Liver (tissue), 3 donors: ENCODE data around the gene TAOK2.

Source experiments
- ATF3 ChIP-seq: IDR thresholded peaks from 2 replicates; pipeline ENCODE4 v1.6.1; 2016; ENCODE audit warnings: antibody characterized with exemption
- FOXA1 ChIP-seq: IDR thresholded peaks from 2 replicates; pipeline ENCODE4 v1.6.1; 2016; ENCODE audit warnings: antibody characterized with exemption
- HNF4G ChIP-seq: IDR thresholded peaks from 2 replicates; pipeline ENCODE4 v1.6.1; 2016; ENCODE audit warnings: antibody characterized with exemption
- JUND ChIP-seq, 2 donors: IDR thresholded peaks; 2 replicates each; pipeline ENCODE4 v1.6.1; 2016; ENCODE audit warnings: antibody characterized with exemption in 2 of 2
- NR2F2 ChIP-seq: IDR thresholded peaks from 2 replicates; pipeline ENCODE4 v1.6.1; 2016; ENCODE audit warnings: antibody characterized with exemption
- RAD21 ChIP-seq, 2 donors: IDR thresholded peaks; 2 replicates each; pipeline ENCODE4 v1.6.1; 2016; ENCODE audit warnings: antibody characterized with exemption in 2 of 2, mild to moderate bottlenecking in 2 of 2
- REST ChIP-seq: IDR thresholded peaks from 2 replicates; pipeline ENCODE4 v1.6.1; 2016; ENCODE audit warnings: antibody characterized with exemption, mild to moderate bottlenecking
- RXRA ChIP-seq, 2 donors: IDR thresholded peaks; 2 replicates each; pipeline ENCODE4 v1.6.1; 2017 to 2018; ENCODE audit warnings: antibody characterized with exemption in 2 of 2, mild to moderate bottlenecking in 1 of 2
- SP1 ChIP-seq: IDR thresholded peaks from 2 replicates; pipeline ENCODE4 v1.6.1; 2018; ENCODE audit warnings: antibody characterized with exemption, mild to moderate bottlenecking
- TAF1 ChIP-seq: conservative IDR thresholded peaks from 2 replicates; pipeline ENCODE4 v1.6.1; 2016; ENCODE audit warnings: antibody characterized with exemption, mild to moderate bottlenecking
- YY1 ChIP-seq: IDR thresholded peaks from 2 replicates; pipeline ENCODE4 v1.6.1; 2016; ENCODE audit warnings: antibody characterized with exemption, mild to moderate bottlenecking
- TF ChIP-seq, protein P1 (sequence below): fragments of 150-350 bp; IDR thresholded peaks from 2 replicates; pipeline ENCODE4 v1.5.1; 2017; ENCODE audit warnings: improper control_type of control experiment, low read depth, low read length; ENCODE audit not compliant: missing input control
- TF ChIP-seq, protein P2 (sequence below): IDR thresholded peaks from 2 replicates; pipeline ENCODE4 v1.6.1; 2016; ENCODE audit warnings: antibody characterized with exemption
- TF ChIP-seq, protein P3 (sequence below): IDR thresholded peaks from 2 replicates; pipeline ENCODE4 v1.6.1; 2016; ENCODE audit warnings: antibody characterized with exemption
- donor health status: healthy.
- donor health status: healthy.

DNA sequence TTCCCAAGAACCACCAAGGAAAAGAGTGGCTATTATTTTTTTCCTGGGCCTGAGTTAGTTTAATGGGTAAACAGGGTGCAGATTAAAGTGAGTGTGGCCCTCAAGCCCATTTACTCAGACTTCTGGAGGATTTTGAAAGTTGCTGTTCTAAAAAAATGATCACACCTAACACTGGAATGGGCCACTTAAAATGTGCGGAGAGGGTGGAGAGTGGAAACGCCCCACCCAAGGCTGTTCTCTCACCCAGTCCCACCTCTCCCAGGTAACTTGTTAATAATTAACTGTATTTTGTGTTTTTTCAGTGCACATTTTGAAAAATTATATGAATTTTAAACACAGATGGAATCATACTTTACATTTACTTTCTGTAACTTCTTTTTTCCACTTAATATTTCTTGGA is 16.4 kb downstream of the TAOK2 start:
- TF ChIP-seq, protein P1, sequence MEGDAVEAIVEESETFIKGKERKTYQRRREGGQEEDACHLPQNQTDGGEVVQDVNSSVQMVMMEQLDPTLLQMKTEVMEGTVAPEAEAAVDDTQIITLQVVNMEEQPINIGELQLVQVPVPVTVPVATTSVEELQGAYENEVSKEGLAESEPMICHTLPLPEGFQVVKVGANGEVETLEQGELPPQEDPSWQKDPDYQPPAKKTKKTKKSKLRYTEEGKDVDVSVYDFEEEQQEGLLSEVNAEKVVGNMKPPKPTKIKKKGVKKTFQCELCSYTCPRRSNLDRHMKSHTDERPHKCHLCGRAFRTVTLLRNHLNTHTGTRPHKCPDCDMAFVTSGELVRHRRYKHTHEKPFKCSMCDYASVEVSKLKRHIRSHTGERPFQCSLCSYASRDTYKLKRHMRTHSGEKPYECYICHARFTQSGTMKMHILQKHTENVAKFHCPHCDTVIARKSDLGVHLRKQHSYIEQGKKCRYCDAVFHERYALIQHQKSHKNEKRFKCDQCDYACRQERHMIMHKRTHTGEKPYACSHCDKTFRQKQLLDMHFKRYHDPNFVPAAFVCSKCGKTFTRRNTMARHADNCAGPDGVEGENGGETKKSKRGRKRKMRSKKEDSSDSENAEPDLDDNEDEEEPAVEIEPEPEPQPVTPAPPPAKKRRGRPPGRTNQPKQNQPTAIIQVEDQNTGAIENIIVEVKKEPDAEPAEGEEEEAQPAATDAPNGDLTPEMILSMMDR = no peak
- TF ChIP-seq SP1 (no peak), FOXA1 (no peak), JUND (IDR thresholded peaks at IDR 0.05) (no peak), RXRA (IDR thresholded peaks at IDR 0.05) (no peak), TAF1 (no peak), REST (no peak), RAD21 (IDR thresholded peaks at IDR 0.05) (no peak), YY1 (no peak), ATF3 (no peak), NR2F2 (no peak), HNF4G (no peak)
- TF ChIP-seq, protein P2, sequence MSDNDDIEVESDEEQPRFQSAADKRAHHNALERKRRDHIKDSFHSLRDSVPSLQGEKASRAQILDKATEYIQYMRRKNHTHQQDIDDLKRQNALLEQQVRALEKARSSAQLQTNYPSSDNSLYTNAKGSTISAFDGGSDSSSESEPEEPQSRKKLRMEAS = no peak
- TF ChIP-seq, protein P3, sequence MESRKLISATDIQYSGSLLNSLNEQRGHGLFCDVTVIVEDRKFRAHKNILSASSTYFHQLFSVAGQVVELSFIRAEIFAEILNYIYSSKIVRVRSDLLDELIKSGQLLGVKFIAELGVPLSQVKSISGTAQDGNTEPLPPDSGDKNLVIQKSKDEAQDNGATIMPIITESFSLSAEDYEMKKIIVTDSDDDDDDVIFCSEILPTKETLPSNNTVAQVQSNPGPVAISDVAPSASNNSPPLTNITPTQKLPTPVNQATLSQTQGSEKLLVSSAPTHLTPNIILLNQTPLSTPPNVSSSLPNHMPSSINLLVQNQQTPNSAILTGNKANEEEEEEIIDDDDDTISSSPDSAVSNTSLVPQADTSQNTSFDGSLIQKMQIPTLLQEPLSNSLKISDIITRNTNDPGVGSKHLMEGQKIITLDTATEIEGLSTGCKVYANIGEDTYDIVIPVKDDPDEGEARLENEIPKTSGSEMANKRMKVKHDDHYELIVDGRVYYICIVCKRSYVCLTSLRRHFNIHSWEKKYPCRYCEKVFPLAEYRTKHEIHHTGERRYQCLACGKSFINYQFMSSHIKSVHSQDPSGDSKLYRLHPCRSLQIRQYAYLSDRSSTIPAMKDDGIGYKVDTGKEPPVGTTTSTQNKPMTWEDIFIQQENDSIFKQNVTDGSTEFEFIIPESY = no peak
